ENCODE measurements around the gene MATN1.

The MATN1 gene

DNA sequence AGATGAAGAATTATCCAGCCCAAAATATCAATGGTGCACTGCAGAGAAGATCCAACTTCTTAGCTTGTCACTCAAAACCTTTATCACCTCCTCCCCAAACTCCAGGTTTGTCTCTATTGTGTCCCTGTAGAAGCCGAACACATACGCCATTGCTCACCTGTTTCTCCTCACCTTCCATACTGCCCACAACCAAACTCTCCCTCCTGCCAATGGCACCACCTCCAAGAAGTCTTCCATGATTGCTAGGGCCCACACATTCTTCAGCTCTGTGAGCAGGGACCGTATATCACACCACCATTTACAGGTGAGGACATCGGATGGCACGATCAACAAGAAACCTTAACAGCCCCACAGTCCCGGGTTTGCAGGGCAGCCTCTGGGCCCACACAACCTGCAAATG, 31.9 kb upstream of the MATN1 start:
- peak overlapping the region; percentile 100 for H3K27ac ChIP-seq

DNA sequence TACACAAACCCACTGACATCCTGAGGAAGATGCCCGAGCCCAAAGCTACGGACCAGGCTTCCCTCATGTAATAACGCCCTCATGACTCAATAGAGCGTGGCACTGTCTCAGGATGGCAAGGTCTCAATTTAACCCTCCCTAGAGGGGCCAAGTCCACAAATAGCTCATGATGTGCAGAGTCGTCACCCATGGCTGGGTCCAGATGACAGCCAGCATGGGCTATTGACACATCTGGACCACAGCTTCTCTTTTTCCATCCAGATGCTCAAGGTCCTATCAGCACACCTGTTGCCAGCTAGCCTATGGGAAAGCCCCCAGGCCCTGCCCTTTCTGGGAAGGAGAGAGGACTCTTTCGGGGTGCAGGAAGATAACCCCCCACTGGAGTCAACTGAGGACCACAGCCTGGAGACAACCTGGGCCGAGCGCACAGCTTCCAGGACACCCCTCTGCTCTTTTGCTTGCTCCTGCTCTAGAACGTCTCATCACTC, 31.3 kb upstream of the MATN1 start:
- peaks cover 90 to 97% of the 10 kb centered on the region in 2 experiments for H3K4me1 ChIP-seq (ENCODE audit: control insufficient read depth in 1 of 2, insufficient read depth in 1 of 2, low read depth in 1 of 2, low read length in 1 of 2)
- peak overlapping the region; percentile 95 to 98 for H3K4me3 ChIP-seq (ENCODE audit: low read depth in 1 of 2, low read length in 1 of 2)
- H3K27me3 ChIP-seq, result no peaks in the 10 kb centered on the region
- TF ChIP-seq, protein P1, sequence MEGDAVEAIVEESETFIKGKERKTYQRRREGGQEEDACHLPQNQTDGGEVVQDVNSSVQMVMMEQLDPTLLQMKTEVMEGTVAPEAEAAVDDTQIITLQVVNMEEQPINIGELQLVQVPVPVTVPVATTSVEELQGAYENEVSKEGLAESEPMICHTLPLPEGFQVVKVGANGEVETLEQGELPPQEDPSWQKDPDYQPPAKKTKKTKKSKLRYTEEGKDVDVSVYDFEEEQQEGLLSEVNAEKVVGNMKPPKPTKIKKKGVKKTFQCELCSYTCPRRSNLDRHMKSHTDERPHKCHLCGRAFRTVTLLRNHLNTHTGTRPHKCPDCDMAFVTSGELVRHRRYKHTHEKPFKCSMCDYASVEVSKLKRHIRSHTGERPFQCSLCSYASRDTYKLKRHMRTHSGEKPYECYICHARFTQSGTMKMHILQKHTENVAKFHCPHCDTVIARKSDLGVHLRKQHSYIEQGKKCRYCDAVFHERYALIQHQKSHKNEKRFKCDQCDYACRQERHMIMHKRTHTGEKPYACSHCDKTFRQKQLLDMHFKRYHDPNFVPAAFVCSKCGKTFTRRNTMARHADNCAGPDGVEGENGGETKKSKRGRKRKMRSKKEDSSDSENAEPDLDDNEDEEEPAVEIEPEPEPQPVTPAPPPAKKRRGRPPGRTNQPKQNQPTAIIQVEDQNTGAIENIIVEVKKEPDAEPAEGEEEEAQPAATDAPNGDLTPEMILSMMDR (IDR thresholded peaks at IDR 0.05), result no peak
- H3K9me3 ChIP-seq, result no peaks in the 10 kb centered on the region
- H3K27ac ChIP-seq, result peak overlapping the region; percentile 100
- peaks cover 52% of the 10 kb centered on the region for H3K36me3 ChIP-seq

More for the DNA sequence above, 31.9 kb upstream of the MATN1 start:
- H3K27me3 ChIP-seq, result no peaks in the 10 kb centered on the region
- peaks cover 46% of the 10 kb centered on the region for H3K36me3 ChIP-seq
- TF ChIP-seq, protein P1 (IDR thresholded peaks at IDR 0.05), result no peak
- H3K4me3 ChIP-seq (ENCODE audit: low read depth in 1 of 2, low read length in 1 of 2), result peak overlapping the region; percentile 95 to 98
- no peaks in the 10 kb centered on the region for H3K9me3 ChIP-seq
- H3K4me1 ChIP-seq (ENCODE audit: control insufficient read depth in 1 of 2, insufficient read depth in 1 of 2, low read depth in 1 of 2, low read length in 1 of 2), result peaks cover 90 to 97% of the 10 kb centered on the region in 2 experiments

DNA sequence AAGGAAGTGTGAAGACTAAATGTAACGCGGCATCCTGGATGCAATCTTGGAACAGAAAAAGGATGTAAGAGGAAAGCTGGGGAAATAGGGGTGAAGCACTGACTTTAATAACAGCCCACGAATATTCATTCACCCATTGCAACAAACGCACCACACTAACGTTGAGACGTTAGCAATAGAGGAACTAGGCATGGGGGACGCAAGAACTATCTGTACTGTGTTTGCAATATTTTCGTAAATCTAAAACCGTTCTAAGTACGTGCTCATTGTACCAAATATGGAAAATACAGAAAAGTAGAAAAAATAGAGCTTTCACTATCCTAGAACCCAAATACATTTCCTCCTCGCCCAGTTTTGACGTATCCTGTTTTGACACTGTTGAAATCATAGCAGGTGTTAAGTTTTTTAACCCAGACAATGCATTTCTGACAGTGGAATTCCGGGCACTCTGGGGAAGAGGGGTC, 30.3 kb upstream of the MATN1 start:
- TF ChIP-seq, protein P1 (IDR thresholded peaks at IDR 0.05), result no peak
- peaks cover 63% of the 10 kb centered on the region for H3K36me3 ChIP-seq
- H3K9me3 ChIP-seq, result no peaks in the 10 kb centered on the region
- H3K4me1 ChIP-seq (ENCODE audit: control insufficient read depth in 1 of 2, insufficient read depth in 1 of 2, low read depth in 1 of 2, low read length in 1 of 2), result peaks cover 91 to 97% of the 10 kb centered on the region in 2 experiments
- peak overlapping the region; percentile 100 for H3K27ac ChIP-seq
- H3K27me3 ChIP-seq, result no peaks in the 10 kb centered on the region
- H3K4me3 ChIP-seq (ENCODE audit: low read depth in 1 of 2, low read length in 1 of 2), result peak overlapping the region; percentile 95 to 98

DNA sequence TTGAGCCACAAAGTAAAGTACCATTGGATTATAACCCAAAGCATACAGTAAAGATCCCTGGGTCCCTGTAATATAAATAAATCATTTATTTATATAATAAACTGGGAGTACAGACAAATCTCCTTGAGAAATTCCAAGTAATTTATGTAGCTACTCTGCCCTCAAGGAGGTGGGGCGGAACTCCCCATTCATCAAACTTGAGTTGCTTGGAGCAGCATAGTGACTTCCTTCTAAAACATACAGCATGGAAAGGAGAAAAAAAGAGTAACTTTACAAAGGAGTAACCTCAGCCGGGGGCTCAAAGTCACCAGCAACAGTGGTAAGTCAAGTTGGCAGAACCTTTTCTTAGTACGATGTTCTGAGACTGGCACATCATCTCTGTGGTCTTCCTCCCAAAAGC, 29.7 kb upstream of the MATN1 start:
- peak overlapping the region; percentile 95 to 98 for H3K4me3 ChIP-seq (ENCODE audit: low read depth in 1 of 2, low read length in 1 of 2)
- H3K27me3 ChIP-seq, result no peaks in the 10 kb centered on the region
- H3K4me1 ChIP-seq (ENCODE audit: control insufficient read depth in 1 of 2, insufficient read depth in 1 of 2, low read depth in 1 of 2, low read length in 1 of 2), result peaks cover 91 to 97% of the 10 kb centered on the region in 2 experiments
- TF ChIP-seq, protein P1 (IDR thresholded peaks at IDR 0.05), result no peak
- no peaks in the 10 kb centered on the region for H3K9me3 ChIP-seq
- H3K27ac ChIP-seq, result peak overlapping the region; percentile 100
- peaks cover 69% of the 10 kb centered on the region for H3K36me3 ChIP-seq

DNA sequence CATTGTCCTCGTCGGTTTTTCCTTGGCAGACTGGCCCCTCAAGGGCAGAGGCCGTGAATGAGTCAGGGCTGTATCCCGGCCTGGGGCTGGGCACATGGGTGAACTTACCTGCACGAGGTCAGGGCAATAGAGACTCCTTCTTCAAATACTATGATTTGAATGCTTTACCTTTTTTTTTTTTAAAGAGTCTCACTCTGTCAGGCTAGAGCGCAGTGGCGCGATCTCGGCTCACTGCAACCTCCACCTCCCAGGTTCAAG, 29.2 kb upstream of the MATN1 start:
- TF ChIP-seq, protein P1 (IDR thresholded peaks at IDR 0.05), result no peak
- no peaks in the 10 kb centered on the region for H3K27me3 ChIP-seq
- H3K27ac ChIP-seq, result peak overlapping the region; percentile 100
- peaks cover 92 to 97% of the 10 kb centered on the region in 2 experiments for H3K4me1 ChIP-seq (ENCODE audit: control insufficient read depth in 1 of 2, insufficient read depth in 1 of 2, low read depth in 1 of 2, low read length in 1 of 2)
- H3K4me3 ChIP-seq (ENCODE audit: low read depth in 1 of 2, low read length in 1 of 2), result peak overlapping the region in 1 of 2 experiments; percentile 95
- peaks cover 74% of the 10 kb centered on the region for H3K36me3 ChIP-seq
- H3K9me3 ChIP-seq, result no peaks in the 10 kb centered on the region
